K562 (cell line): ENCODE measurements around the gene PDE11A. TPM values are rescaled to one million over a fixed set of nuclear protein-coding genes. Genes with fewer than 3 reads are reported as not detected.

ENCODE experiments used
- ATAC-seq: fragments of 200-7000 bp; cut with Tn5 transposase; 3 replicates; pipeline ENCODE4 v1.9.1; 2020; ENCODE audit warnings: moderate library complexity
- BruUV-seq: library from RNA; stranded (reverse); fragments of 400-500 nt; replicated peaks from 2 replicates; lab custom pipeline; 2021; lab: Mats Ljungman, UMichigan
- CTCF ChIA-PET: fragments of 300-600 bp; formaldehyde crosslinking; extraction: SDS; loops from one replicate; lab custom pipeline; 2021; ENCODE audit warnings: low intra/inter-chr PET ratio; lab: Yijun Ruan, JAX
- POLR2A ChIA-PET: fragments of 300-600, 350-650 bp; sonication (Branson Sonifier 250); formaldehyde crosslinking; extraction: SDS; loops from one replicate; lab custom pipeline; 2021; ENCODE audit warnings: antibody characterized with exemption, inconsistent platforms; lab: Yijun Ruan, JAX
- DNase-seq, 4 experiments: peaks; one replicate each; pipeline versions ENCODE4 v3.0.0 to v3.0.0-alpha.2; 2011 to 2018; ENCODE audit warnings: low spot score in 3 of 4, mixed read lengths in 3 of 4; ENCODE audit errors: extremely low read depth in 1 of 4
- FAIRE-seq: peaks from 2 replicates; lab custom pipeline; 2011; peaks lifted over from hg19 to GRCh38; lab: Jason Lieb, UNC
- H2AFZ ChIP-seq: 2 replicates; pipeline ENCODE4 v1.6.0; 2011; ENCODE audit warnings: low read depth, low read length, control low read depth, inconsistent platforms
- H3K27ac ChIP-seq: fragments of 200-600 bp; 3 replicates; pipeline ENCODE4 v1.8.0; 2011; ENCODE audit warnings: low read depth, mild to moderate bottlenecking, control low read depth, inconsistent platforms, low read length, moderate library complexity, mixed read lengths; ENCODE audit errors: extremely low read depth
- H3K27me3 ChIP-seq, 2 experiments: fragments of 300-600 bp in 1 of 2; 2 replicates in 1 of 2; 3 replicates in 1 of 2; pipeline versions ENCODE4 v1.6.0 to v1.8.0; 2011; ENCODE audit warnings: inconsistent platforms in 2 of 2, low read length in 2 of 2, mild to moderate bottlenecking in 1 of 2, mixed read lengths in 1 of 2, moderate library complexity in 1 of 2; ENCODE audit not compliant: control insufficient read depth in 2 of 2, insufficient read depth in 2 of 2
- H3K36me3 ChIP-seq: fragments of 300-600 bp; 3 replicates; pipeline ENCODE4 v1.8.0; 2011; ENCODE audit warnings: mild to moderate bottlenecking, low read length, inconsistent platforms; ENCODE audit not compliant: control insufficient read depth, insufficient read depth
- H3K4me1 ChIP-seq, 2 experiments: fragments of 200-600 bp in 1 of 2; replicated peaks in 1 of 2; 2 replicates in 1 of 2; 3 replicates in 1 of 2; pipeline versions ENCODE4 v1.5.1 to v1.8.0; 2011; ENCODE audit warnings: inconsistent platforms in 2 of 2, low read length in 2 of 2, mild to moderate bottlenecking in 1 of 2, mixed read lengths in 1 of 2, moderate library complexity in 1 of 2; ENCODE audit not compliant: control insufficient read depth in 2 of 2, insufficient read depth in 2 of 2
- H3K4me2 ChIP-seq: 2 replicates; pipeline ENCODE4 v1.6.1; 2011; ENCODE audit warnings: low read length, control low read depth, inconsistent platforms, mixed read lengths; ENCODE audit not compliant: insufficient read depth
- H3K4me3 ChIP-seq: fragments of 200-600 bp; sonication (generic), shearing (Covaris generic); 2 replicates; pipeline ENCODE4 v1.5.1; 2016; ENCODE audit warnings: control low read depth, inconsistent platforms
- H3K79me2 ChIP-seq: fragments of 200-600 bp; 3 replicates; pipeline ENCODE4 v1.8.0; 2011; ENCODE audit warnings: low read length, inconsistent platforms; ENCODE audit not compliant: control insufficient read depth, insufficient read depth
- H3K9ac ChIP-seq, 2 experiments: 2 replicates each; pipeline versions ENCODE4 v1.6.0 to v1.6.1; 2011; ENCODE audit warnings: low read depth in 2 of 2, low read length in 2 of 2, control low read depth in 1 of 2, inconsistent platforms in 1 of 2, mild to moderate bottlenecking in 1 of 2, mixed read lengths in 1 of 2; ENCODE audit not compliant: insufficient read depth in 1 of 2
- H3K9me1 ChIP-seq: one replicate; pipeline ENCODE4 v1.6.0; 2011; ENCODE audit warnings: inconsistent platforms, mild to moderate bottlenecking, low read length, moderate library complexity; ENCODE audit not compliant: control insufficient read depth, insufficient read depth
- H3K9me3 ChIP-seq: replicated peaks from 2 replicates; pipeline ENCODE4 v1.5.1; 2011; ENCODE audit warnings: low read depth, low read length, inconsistent platforms; ENCODE audit not compliant: control insufficient read depth, insufficient read depth
- H4K20me1 ChIP-seq: replicated peaks from 2 replicates; pipeline ENCODE4 v1.6.1; 2011; ENCODE audit warnings: low read length, inconsistent platforms, mixed read lengths; ENCODE audit not compliant: control insufficient read depth, insufficient read depth
- BCL6 ChIP-seq: fragments of 250-450 bp; sonication (Bioruptor Pico); IDR thresholded peaks from 2 replicates; pipeline ENCODE4 v1.4.0; 2020
- CCNT2 ChIP-seq: IDR thresholded peaks from 2 replicates; pipeline ENCODE4 v1.6.1; 2011; ENCODE audit warnings: borderline replicate concordance, low read depth, mild to moderate bottlenecking, moderate library complexity, mixed read lengths, low read length; ENCODE audit not compliant: insufficient read length; ENCODE audit errors: extremely low read depth
- E2F4 ChIP-seq: sonication (generic); formaldehyde crosslinking; IDR thresholded peaks from 2 replicates; pipeline ENCODE4 v1.8.0; 2022; ENCODE audit warnings: mild to moderate bottlenecking, low read depth, missing genetic modification reagents
- EGR1 ChIP-seq: fragments of 450-650 bp; conservative IDR thresholded peaks from 2 replicates; pipeline ENCODE4 v1.6.1; 2017; ENCODE audit warnings: mild to moderate bottlenecking
- HDAC1 ChIP-seq, 2 experiments: fragments of 450-650 bp; IDR thresholded peaks; 2 replicates each; pipeline ENCODE4 v1.6.1; 2016 to 2017; ENCODE audit warnings: inconsistent platforms in 1 of 2, mild to moderate bottlenecking in 1 of 2, moderate library complexity in 1 of 2
- HDGF ChIP-seq: fragments of 450-650 bp; IDR thresholded peaks from 2 replicates; pipeline ENCODE4 v1.6.1; 2016
- MCM2 ChIP-seq: fragments of 450-650 bp; IDR thresholded peaks from 2 replicates; pipeline ENCODE4 v1.6.1; 2017; ENCODE audit warnings: low read depth, mild to moderate bottlenecking
- MLX ChIP-seq, 2 experiments: fragments of 450-650 bp in 1 of 2; sonication (generic) in 1 of 2; formaldehyde crosslinking; conservative IDR thresholded peaks; 2 replicates each; pipeline versions ENCODE4 v1.4.0 to v1.8.1; 2020 to 2022; ENCODE audit warnings: mild to moderate bottlenecking in 1 of 2, missing genetic modification reagents in 1 of 2
- MYBL2 ChIP-seq, 2 experiments: fragments of 450-650 bp in 1 of 2; sonication (generic) in 1 of 2; formaldehyde crosslinking in 1 of 2; IDR thresholded peaks; 2 replicates each; pipeline versions ENCODE4 v1.6.1 to v1.8.1; 2017 to 2022; ENCODE audit warnings: borderline replicate concordance in 1 of 2, inconsistent platforms in 1 of 2, low read depth in 1 of 2, mild to moderate bottlenecking in 1 of 2, missing genetic modification reagents in 1 of 2, moderate library complexity in 1 of 2
- PRMT5 ChIP-seq: sonication (generic); formaldehyde crosslinking; IDR thresholded peaks from 2 replicates; pipeline ENCODE4 v1.5.0; 2020; ENCODE audit warnings: missing genetic modification reagents
- RBM22 ChIP-seq: fragments of 200-400 bp; formaldehyde crosslinking; IDR thresholded peaks from 2 replicates; pipeline ENCODE4 v1.6.1; 2018; ENCODE audit warnings: low read length, low read depth; ENCODE audit not compliant: poor library complexity, severe bottlenecking
- TOE1 ChIP-seq, 2 experiments: fragments of 450-650 bp in 1 of 2; sonication (generic) in 1 of 2; formaldehyde crosslinking in 1 of 2; IDR thresholded peaks; 2 replicates each; pipeline versions ENCODE4 v1.7.1 to v1.8.0; 2016 to 2022; ENCODE audit warnings: borderline replicate concordance in 2 of 2, mild to moderate bottlenecking in 2 of 2, antibody characterized with exemption in 1 of 2, inconsistent platforms in 1 of 2, low read depth in 1 of 2, missing genetic modification reagents in 1 of 2, moderate library complexity in 1 of 2
- ZBTB11 ChIP-seq, 3 experiments: fragments of 200-800 bp in 1 of 3; fragments of 250-450 bp in 1 of 3; fragments of 450-650 bp in 1 of 3; sonication (Bioruptor Pico) in 1 of 3; sonication (Bioruptor generic) in 1 of 3; formaldehyde crosslinking in 1 of 3; IDR thresholded peaks; 2 replicates each; pipeline versions ENCODE4 v1.6.1 to v1.8.0; 2016 to 2022; ENCODE audit warnings: mild to moderate bottlenecking in 2 of 3, missing genetic modification characterization in 2 of 3, missing compliant biosample characterization in 1 of 3, moderate library complexity in 1 of 3
- ZNF398 ChIP-seq: fragments of 250-450 bp; sonication (Bioruptor Pico); IDR thresholded peaks from 2 replicates; pipeline ENCODE4 v1.8.0; 2021; ENCODE audit warnings: moderate library complexity, mild to moderate bottlenecking, inconsistent platforms
- WGBS: fragments of 100-300 bp; shearing (Covaris generic); methylation state at CpG from one replicate; pipeline ENCODE4 v1.1.6; 2016; ENCODE audit warnings: low coverage, mixed read lengths; ENCODE audit not compliant: insufficient coverage; ENCODE audit errors: missing lambda C conversion rate; 5-methylcytosine and 5-hydroxymethylcytosine counted together
- in situ Hi-C: fragments of 300-500 bp; cut with MboI; formaldehyde crosslinking; loops from 4 replicates; pipeline ENCODE4 v1.15.0; 2018; ENCODE audit warnings: inconsistent platforms, mixed read lengths
- intact Hi-C: fragments of 100-400 bp; cut with micrococcal nuclease; formaldehyde crosslinking; loops from 2 replicates; pipeline ENCODE4 v1.14.2; 2022
- polyA plus RNA-seq, 8 experiments: library from polyadenylated mRNA; depleted of rRNA in 4 of 8; stranded (reverse) in 5 of 8; unstranded in 3 of 8; fragments of >200 nt; fragmentation: Nextera tagmentation in 2 of 8; fragmentation: Illumina TruSeq in 1 of 8; extraction: Ambion mirVana in 2 of 8; extraction: Trizol in 1 of 8; gene quantifications; 2 replicates each; pipeline versions ENCODE4 v1.2.1 to v1.2.3, GENCODE V29; 2011 to 2014; ENCODE audit warnings: inconsistent platforms in 1 of 8, missing spikeins in 1 of 8
- total RNA-seq, 7 experiments: library from RNA; depleted of rRNA in 6 of 7; stranded (reverse); fragments of >200 nt in 6 of 7; fragmentation: Illumina TruSeq in 2 of 7; extraction: Trizol in 2 of 7; gene quantifications; 2 replicates each; pipeline versions ENCODE4 v1.2.1 to v1.2.3, GENCODE V29; 2011 to 2021; ENCODE audit warnings: low replicate concordance in 1 of 7

The PDE11A gene
- total and polyA plus RNA-seq, 9 of the 15 experiments (the other 6 are each of a cell fraction or from before 2014, with no cell fraction given): 3.2 to 22.1 (median 5.7) TPM

GRCh38 chr2:177984749-177985148 lies 87.8 kb downstream of the PDE11A start:
- in situ Hi-C loops (no loop called here), intact Hi-C loops (loop anchor here (5.0 to 10.0 kb wide), 5 partner anchors 77 to 433 kb away; partner anchors contain the start of gene RBM45)
- Histone ChIP-seq H3K27ac (no peak overlapping the region), H3K4me2 (no peak overlapping the region), H3K4me3 (no peak overlapping the region), H3K36me3 (no peaks in the 10 kb centered on the region), H3K79me2 (no peaks in the 10 kb centered on the region), H3K4me1 (no peaks in the 10 kb centered on the region), H3K9me3 (no peaks in the 10 kb centered on the region), H4K20me1 (no peaks in the 10 kb centered on the region), H2AFZ (no peak overlapping the region), H3K9me1 (no peaks in the 10 kb centered on the region), H3K27me3 (no peaks in the 10 kb centered on the region), H3K9ac (no peak overlapping the region)
- ChIA-PET POLR2A (interaction anchor here (1.7 kb wide), 1 partner anchor 16 kb away, joined by 4 read pairs; no protein-coding TSS in a partner anchor), CTCF (no interaction called here)
- ATAC-seq (no peak), FAIRE-seq (no peak), DNase-seq (no peak)
- no TSS peak for BruUV-seq
- 0% methylated on average over 1 of the region's 1 CpG for WGBS
- TF ChIP-seq ZBTB11 (CRISPR knock-in tag; IDR thresholded peaks at IDR 0.05) (no peak), ZNF398 (CRISPR knock-in tag) (no peak), CCNT2 (no peak), MLX (CRISPR knock-in tag; conservative IDR thresholded peaks at IDR 0.05) (no peak), HDAC1 (IDR thresholded peaks at IDR 0.05) (no peak), HDGF (no peak), RBM22 (no peak), MCM2 (no peak), TOE1 (IDR thresholded peaks at IDR 0.05; ENCODE audit: borderline replicate concordance) (no peak), TOE1 (CRISPR knock-in tag; IDR thresholded peaks at IDR 0.05; ENCODE audit: borderline replicate concordance, low read depth) (no peak), EGR1 (no peak), PRMT5 (no peak), BCL6 (CRISPR knock-in tag) (no peak), MYBL2 (IDR thresholded peaks at IDR 0.05; ENCODE audit: low read depth) (no peak), MYBL2 (CRISPR knock-in tag; IDR thresholded peaks at IDR 0.05; ENCODE audit: borderline replicate concordance) (no peak), E2F4 (CRISPR knock-in tag) (no peak)
